Fibroblast of peridontal ligament (primary cell): ENCODE measurements around the gene FUT3.
"Not testable (repeated sequence)": the region's sequence is repeated elsewhere in the genome, so short reads cannot be mapped to it uniquely, and the experiment has no call there.

Experiments
- DNase-seq: peaks from one replicate; pipeline ENCODE4 v3.0.0-alpha.2; 2010; ENCODE audit errors: extremely low read depth

Gene FUT3

GRCh38 chr19:5882421-5882968, 31.2 kb upstream of the FUT3 start:
- DNase-seq, result no peak

DNA sequence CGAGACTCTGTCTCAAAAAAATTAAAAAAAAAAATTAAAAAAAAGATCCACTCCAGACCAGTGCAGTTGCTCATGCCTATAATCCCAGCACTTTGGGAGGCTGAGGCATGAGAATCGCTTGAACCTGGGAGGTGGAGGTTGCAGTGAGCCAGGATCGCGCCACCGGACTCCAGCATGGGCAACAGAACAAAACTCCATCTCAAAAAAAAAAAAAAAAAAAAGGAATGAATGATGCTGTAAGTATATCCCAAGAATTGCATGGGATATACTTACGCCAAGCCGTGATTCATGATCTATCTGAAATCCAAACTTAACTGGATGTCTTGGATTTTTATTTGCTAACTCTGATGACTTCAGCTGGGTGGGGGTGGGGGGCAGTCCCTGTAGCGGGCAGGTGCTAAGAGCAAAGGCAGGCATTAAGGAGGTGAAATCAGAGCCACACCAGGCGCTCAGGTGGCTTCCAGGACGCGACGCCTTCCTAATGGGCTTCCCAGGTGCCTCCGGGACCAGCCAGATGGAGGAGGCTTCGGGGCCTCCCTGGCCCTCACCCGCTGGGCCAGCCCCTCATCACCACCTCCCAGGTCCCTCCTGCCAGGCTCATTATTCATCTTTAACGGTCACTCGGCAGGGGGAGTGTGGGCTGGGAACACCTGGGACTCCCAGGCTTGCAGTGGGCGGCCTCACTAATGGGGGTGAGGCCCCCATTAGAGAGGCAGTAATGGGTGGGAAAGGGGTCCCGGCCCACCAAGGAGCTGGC, 30.5 kb upstream of the FUT3 start:
- no peak for DNase-seq

- peak; percentile 58 for DNase-seq
Measured at GRCh38 chr19:5880604-5881078, 29.4 kb upstream of the FUT3 start.

DNA sequence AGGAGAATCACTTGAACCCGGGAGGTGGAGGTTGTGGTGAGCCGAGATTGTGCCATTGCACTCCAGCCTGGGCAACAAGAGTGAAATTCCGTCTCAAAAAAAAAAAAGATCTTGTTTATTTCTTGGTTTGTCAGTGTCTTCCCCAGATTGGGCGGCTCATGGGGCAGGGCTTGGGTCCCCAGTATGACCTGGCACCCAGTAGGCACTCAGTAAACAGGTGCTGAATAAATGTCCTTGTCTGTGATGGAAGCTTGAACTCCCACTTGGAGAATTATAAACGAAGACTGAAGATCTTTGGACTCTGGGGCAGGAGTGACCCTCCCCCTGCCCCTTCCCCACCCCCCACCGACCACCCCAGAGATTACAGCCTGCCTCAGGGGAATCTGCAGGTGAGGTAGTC, 28.9 kb upstream of the FUT3 start:
- DNase-seq, result no peak

DNA sequence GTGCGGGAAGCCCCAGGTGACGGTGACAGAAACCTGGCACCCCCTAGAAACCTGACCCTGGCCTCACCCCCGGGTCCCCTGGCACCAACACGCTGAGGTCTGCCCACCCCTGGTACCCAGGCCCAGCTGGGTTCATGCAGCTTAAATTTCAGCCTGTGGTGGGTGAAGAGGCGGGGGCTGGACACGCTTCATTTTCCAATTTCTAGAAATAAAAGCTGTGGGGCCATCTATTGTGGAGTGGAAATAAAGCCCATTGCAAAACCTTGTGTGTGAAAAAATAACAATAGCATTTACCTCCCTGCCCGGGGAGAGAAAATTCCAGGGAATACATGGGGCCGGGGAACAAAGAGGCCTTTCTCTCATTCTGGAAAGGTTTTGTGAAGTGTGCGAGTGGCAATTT, 26.6 kb upstream of the FUT3 start:
- no peak for DNase-seq

DNA sequence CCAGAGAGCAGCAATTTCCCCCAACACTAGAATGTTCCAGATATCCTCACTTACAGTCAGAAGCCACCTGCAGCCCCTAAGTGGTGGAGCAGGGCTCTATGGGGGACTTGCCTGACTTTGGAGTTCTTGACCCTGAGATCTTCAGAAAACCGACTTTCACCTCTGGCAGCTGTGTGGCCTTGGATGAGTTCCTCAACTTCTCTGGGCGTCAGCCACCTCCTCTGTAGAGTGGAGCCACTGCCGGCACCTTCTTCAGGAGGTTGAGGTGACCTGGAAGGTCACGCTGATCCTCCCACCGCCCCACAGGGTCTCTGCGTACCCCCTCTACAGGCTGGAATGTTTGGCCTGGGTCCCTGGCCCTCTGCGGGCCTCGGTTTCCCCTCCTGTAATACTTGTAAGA, 26.2 kb upstream of the FUT3 start:
- DNase-seq, result no peak

- DNase-seq, result peak; percentile 41
Measured at GRCh38 chr19:5874496-5874895, 23.2 kb upstream of the FUT3 start.

GRCh38 chr19:5873617-5874199, 22.5 kb upstream of the FUT3 start:
- DNase-seq, result no peak

- no peak for DNase-seq
Measured at GRCh38 chr19:5870986-5871394, 19.7 kb upstream of the FUT3 start.

DNA sequence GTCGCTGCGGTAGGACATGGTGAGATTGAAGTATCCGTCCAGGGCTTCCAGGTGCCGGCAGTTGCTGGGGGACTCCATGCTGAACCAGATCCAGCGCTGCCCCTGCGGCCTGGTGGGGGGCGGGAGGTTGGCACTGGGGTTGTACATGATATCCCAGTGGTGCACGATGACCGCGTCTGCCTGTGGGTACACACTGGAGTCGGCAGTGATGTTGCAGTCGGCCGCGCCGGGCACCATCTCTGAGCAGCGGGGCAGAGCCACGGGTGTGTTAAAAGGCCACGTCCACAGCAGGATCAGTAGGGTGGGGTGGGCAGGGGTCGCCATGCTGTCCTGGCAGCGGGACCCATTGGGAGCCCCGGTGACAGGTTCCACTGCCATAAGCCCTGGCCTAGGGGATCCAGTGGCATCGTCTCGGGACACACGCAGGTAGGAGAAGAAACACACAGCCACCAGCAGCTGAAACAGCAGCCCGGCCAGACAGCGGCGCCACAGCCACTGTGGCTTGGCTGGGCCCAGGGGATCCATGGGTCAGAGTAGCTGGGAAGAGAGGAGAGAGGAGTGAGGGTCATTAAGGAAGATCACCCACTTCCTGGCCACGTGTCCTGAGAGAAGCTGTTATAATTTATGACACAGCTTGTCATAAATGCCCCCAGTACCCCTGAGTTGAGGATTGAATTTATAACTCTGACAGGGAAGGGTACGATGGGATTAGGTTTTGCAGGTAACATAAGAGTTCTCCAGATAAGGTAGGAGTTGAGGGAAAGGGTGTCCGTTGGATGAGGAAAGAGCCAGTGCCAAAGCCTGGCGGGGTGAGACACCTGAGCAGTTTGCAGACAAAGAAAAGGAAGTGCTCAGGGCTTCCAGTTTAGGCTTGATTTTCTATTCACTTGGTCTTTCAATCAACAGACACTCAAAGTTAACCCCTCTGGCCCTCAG, 16.2 kb upstream of the FUT3 start:
- DNase-seq, result no peak

DNA sequence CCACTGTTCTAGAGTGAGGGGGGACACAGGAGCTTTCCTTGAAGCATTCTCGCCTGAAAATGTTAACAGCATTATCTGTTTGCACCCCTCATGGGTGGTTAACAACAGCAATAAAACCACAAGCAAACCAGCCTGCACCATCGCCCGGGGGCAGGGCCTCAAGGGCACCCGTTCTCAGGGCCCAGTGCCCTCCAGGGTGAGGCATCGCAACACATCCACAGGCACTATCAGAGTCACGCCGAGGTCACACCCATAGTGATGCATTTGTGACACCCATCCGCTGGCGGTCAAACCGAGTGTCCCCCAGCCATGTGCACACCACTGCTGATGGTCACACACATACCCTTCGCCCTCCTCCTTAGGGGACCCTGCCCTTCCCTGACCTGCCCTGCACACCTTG, 14.5 kb upstream of the FUT3 start:
- no peak for DNase-seq

DNA sequence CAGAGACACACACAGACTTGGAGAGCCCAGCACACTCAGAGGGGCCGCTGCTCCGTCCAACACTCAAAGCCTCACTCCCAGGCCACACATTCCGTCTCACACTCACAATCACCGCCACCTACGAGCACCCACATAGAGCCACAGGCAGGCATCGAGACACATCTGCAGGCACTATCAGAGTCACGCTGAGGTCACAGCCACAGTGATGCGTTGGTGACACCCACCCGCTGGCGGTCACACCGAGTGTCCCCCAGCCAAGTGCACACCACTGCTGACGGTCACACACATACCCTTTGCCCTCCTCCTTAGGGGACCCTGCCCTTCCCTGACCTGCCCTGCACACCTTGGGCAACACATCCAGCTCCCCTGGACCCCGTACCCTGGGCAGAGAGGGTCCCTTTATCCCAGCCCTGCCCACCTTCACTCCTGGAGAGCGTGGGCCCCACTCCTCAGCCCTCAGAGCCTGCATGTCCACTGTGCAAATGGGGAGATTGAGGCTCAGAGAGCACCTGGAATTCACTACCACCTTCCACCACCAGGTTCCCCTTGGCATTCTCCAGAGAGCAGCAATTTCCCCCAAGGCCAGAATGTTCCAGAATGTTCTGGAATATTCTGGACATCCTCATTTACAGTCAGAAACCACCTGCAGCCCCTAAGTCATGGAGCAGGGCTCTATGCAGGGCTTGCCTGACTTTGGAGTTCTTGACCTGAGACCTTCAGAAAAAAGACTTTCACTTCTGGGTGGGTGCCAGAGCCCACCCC, 13.7 kb upstream of the FUT3 start:
- no peak for DNase-seq

DNA sequence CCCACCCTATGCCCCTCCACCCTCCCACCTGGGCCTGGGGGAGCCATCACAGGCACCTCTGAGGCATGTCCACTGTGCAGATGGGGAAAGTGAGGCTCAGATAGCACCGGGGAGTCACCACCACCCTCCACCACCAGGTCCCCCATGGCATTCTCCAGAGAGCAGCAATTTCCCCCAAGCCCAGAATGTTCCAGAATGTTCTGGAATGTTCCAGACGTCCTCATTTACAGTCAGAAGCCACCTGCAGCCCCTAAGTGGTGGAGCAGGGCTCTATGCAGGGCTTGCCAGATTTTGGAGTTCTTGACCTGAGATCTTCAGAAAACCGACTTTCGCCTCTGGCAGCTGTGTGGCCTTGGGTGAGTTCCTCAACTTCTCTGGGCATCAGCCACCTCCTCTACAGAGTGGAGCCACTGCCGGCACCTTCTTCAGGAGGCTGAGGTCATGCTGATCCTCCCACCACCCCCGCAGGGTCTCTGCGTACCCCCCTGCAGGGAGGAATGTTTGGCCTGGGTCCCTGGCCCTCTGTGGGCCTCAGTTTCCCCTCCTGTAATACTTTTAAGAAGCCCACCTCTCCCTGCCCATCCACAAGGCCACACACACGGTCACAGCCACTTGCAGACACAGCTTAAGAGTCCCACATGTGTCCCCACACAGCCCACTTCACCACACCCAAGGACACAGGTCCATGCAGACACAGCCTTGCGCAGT, 12.9 kb upstream of the FUT3 start:
- no peak for DNase-seq

- no peak for DNase-seq
Measured at GRCh38 chr19:5863030-5863665, 11.9 kb upstream of the FUT3 start.

GRCh38 chr19:5857203-5858081, 6.2 kb upstream of the FUT3 start:
- no peak for DNase-seq

- DNase-seq, result not testable (repeated sequence)
Measured at GRCh38 chr19:5855151-5855550, 3.9 kb upstream of the FUT3 start.

- DNase-seq, result peak; percentile 55
Measured at GRCh38 chr19:5854121-5854520, 2.9 kb upstream of the FUT3 start.

DNA sequence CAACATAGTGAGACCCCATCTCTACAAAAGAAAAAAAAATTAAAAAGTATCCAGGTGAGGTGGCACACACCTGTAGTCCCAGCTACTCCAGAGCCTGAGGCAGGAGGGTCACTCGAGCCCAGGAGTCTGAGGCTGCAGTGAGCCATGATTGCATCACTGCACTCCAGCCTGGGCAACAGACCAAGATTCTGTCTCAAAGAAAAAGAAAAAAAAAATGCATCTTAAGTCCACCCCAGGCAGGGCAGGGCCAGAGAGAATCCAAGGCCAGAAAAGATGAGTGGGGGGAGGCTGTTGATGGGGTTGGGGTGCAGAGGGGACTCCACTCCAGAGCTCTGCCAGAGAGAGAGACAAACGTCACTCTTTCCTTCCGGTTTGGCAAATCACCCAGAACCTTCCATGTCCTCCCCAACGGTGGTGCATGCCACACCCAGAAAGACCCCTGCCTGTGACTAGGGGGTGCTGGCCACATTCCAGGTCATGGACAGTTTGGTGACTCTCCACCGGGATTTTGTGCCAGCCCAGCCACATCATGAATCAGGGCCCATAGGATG, 431 bp downstream of the FUT3 start:
- DNase-seq, result peak; percentile 67

DNA sequence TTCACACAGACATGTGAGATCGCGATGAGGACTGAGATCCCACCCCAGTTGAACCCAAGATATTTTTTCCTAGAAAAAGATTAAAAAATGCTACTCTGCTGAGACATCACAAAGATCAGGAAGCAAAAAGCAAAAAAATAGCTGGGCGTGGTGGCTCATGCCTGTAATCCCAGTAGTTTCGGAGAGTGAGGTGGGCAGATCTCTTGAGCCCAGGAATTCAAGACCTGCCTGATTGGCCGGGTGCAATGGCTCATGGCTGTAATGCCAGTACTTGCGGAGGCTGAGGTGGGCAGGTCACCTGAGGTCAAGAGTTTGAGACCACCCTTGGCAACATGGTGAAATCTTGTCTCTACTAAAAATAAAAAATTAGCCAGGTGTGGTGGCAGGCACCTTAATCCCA, 1.1 kb downstream of the FUT3 start:
- DNase-seq, result no peak
